HepG2 (cell line): Measurements from ENCODE around the gene PEA15.

Experiments
- CTCF ChIP-seq: sonication (generic); formaldehyde crosslinking; IDR thresholded peaks from 2 replicates; pipeline ENCODE4 v1.5.0; 2020; ENCODE audit warnings: mild to moderate bottlenecking, missing genetic modification reagents, moderate library complexity
- GABPA ChIP-seq, 2 experiments: IDR thresholded peaks; 2 replicates each; pipeline ENCODE4 v1.6.1; 2011 to 2016; ENCODE audit warnings: low read depth in 2 of 2, low read length in 1 of 2, missing biosample characterization in 1 of 2, missing genetic modification characterization in 1 of 2
- HHEX ChIP-seq: IDR thresholded peaks from 2 replicates; pipeline ENCODE4 v1.6.1; 2016; ENCODE audit warnings: control low read depth
- POLR2A ChIP-seq, 2 experiments: IDR thresholded peaks; 2 replicates each; pipeline ENCODE4 v1.6.1; 2011; ENCODE audit warnings: low read depth in 2 of 2, low read length in 2 of 2, mild to moderate bottlenecking in 1 of 2, moderate library complexity in 1 of 2; ENCODE audit not compliant: insufficient read depth in 1 of 2
- REL ChIP-seq: sonication (generic); formaldehyde crosslinking; conservative IDR thresholded peaks from 2 replicates; pipeline ENCODE4 v1.8.0; 2022; ENCODE audit warnings: mild to moderate bottlenecking, missing genetic modification reagents, moderate library complexity
- RXRA ChIP-seq: sonication (generic); formaldehyde crosslinking; IDR thresholded peaks from 2 replicates; pipeline ENCODE4 v1.5.1; 2020; ENCODE audit warnings: missing genetic modification reagents
- SIN3A ChIP-seq: IDR thresholded peaks from 2 replicates; pipeline ENCODE4 v1.6.1; 2011; ENCODE audit warnings: low read depth, mild to moderate bottlenecking, control low read depth, low read length, borderline replicate concordance
- SNAPC2 ChIP-seq: sonication (generic); formaldehyde crosslinking; IDR thresholded peaks from 2 replicates; pipeline ENCODE4 v1.8.1; 2022; ENCODE audit warnings: mild to moderate bottlenecking, missing genetic modification reagents
- TEF ChIP-seq: sonication (generic); formaldehyde crosslinking; IDR thresholded peaks from 2 replicates; pipeline ENCODE4 v1.5.0; 2020; ENCODE audit warnings: missing genetic modification reagents
- ZNF7 ChIP-seq: IDR thresholded peaks from 2 replicates; pipeline ENCODE4 v1.6.1; 2016; ENCODE audit warnings: missing biosample characterization, missing genetic modification reagents

GRCh38 chr1:160260406-160261382 is 55.5 kb downstream of the PEA15 start:
- TF ChIP-seq SNAPC2 (CRISPR knock-in tag) (no peak), SIN3A (no peak), CTCF (no peak), REL (CRISPR knock-in tag) (no peak), GABPA (IDR thresholded peaks at IDR 0.05; ENCODE audit: low read depth, low read length) (no peak), GABPA (CRISPR knock-in tag; IDR thresholded peaks at IDR 0.05; ENCODE audit: low read depth) (no peak), POLR2A (IDR thresholded peaks at IDR 0.05; ENCODE audit: insufficient read depth in 1 of 2, low read depth in 2 of 2, low read length in 2 of 2) (no peak), TEF (CRISPR knock-in tag) (no peak), RXRA (CRISPR knock-in tag) (no peak), ZNF7 (CRISPR knock-in tag) (no peak), HHEX (CRISPR knock-in tag) (no peak)
